H9 (cell line): ENCODE data around the gene ELF5. TPM values are rescaled to one million over a fixed set of nuclear protein-coding genes. Genes with fewer than 3 reads are reported as not detected.

Experiments
- DNase-seq: peaks from one replicate; pipeline ENCODE4 v3.0.0-alpha.2; 2017
- H2AFZ ChIP-seq: one replicate; pipeline ENCODE4 v1.6.1; 2013; ENCODE audit warnings: mild to moderate bottlenecking, low read length, control low read depth, moderate library complexity
- H2AK5ac ChIP-seq: 2 replicates; pipeline ENCODE4 v1.6.1; 2013; ENCODE audit warnings: low read length, control low read depth, mixed read lengths; ENCODE audit not compliant: insufficient read length
- H2BK120ac ChIP-seq: one replicate; pipeline ENCODE4 v1.6.1; 2013; ENCODE audit warnings: low read depth, mild to moderate bottlenecking, low read length, control low read depth, inconsistent platforms; ENCODE audit not compliant: poor library complexity, severe bottlenecking
- H2BK12ac ChIP-seq: 2 replicates; pipeline ENCODE4 v1.6.1; 2013; ENCODE audit warnings: low read length, control low read depth, mixed read lengths, low read depth; ENCODE audit not compliant: insufficient read length
- H2BK15ac ChIP-seq: 2 replicates; pipeline ENCODE4 v1.6.1; 2013; ENCODE audit warnings: low read depth, low read length, control low read depth
- H2BK20ac ChIP-seq: one replicate; pipeline ENCODE4 v1.6.1; 2013; ENCODE audit warnings: low read depth, mild to moderate bottlenecking, low read length, control low read depth, inconsistent platforms; ENCODE audit not compliant: poor library complexity, severe bottlenecking
- H2BK5ac ChIP-seq: 2 replicates; pipeline ENCODE4 v1.6.1; 2013; ENCODE audit warnings: low read length, control low read depth, mixed read lengths; ENCODE audit not compliant: insufficient read length
- H3K14ac ChIP-seq: 2 replicates; pipeline ENCODE4 v1.6.1; 2013; ENCODE audit warnings: low read length, control low read depth; ENCODE audit not compliant: insufficient read depth
- H3K18ac ChIP-seq: 2 replicates; pipeline ENCODE4 v1.6.1; 2013; ENCODE audit warnings: low read depth, mild to moderate bottlenecking, mixed read lengths, low read length, control low read depth; ENCODE audit not compliant: insufficient read length
- H3K23ac ChIP-seq: 2 replicates; pipeline ENCODE4 v1.6.1; 2013; ENCODE audit warnings: low read length, control low read depth, mixed read lengths, low read depth; ENCODE audit not compliant: insufficient read length
- H3K23me2 ChIP-seq: 2 replicates; pipeline ENCODE4 v1.6.1; 2013; ENCODE audit warnings: low read depth, mild to moderate bottlenecking, mixed read lengths, low read length, control low read depth; ENCODE audit not compliant: insufficient read length, poor library complexity, severe bottlenecking
- H3K27ac ChIP-seq: 2 replicates; pipeline ENCODE4 v1.5.1; 2013; ENCODE audit warnings: low read length, control low read depth, mixed read lengths, low read depth; ENCODE audit not compliant: insufficient read length
- H3K27me3 ChIP-seq: 2 replicates; pipeline ENCODE4 v1.6.1; 2013; ENCODE audit warnings: low read length, control low read depth, inconsistent platforms; ENCODE audit not compliant: insufficient read depth
- H3K4ac ChIP-seq: 2 replicates; pipeline ENCODE4 v1.6.1; 2013; ENCODE audit warnings: low read depth, mild to moderate bottlenecking, control low read depth, inconsistent platforms, low read length, moderate library complexity
- H3K4me1 ChIP-seq: 2 replicates; pipeline ENCODE4 v1.6.1; 2013; ENCODE audit warnings: low read length, control low read depth, inconsistent platforms; ENCODE audit not compliant: insufficient read depth
- H3K4me2 ChIP-seq: 2 replicates; pipeline ENCODE4 v1.6.1; 2013; ENCODE audit warnings: low read length, control low read depth, mixed read lengths; ENCODE audit not compliant: insufficient read length, insufficient read depth
- H3K56ac ChIP-seq: 2 replicates; pipeline ENCODE4 v1.6.1; 2013; ENCODE audit warnings: low read depth, mild to moderate bottlenecking, mixed read lengths, low read length, control low read depth; ENCODE audit not compliant: insufficient read length
- H3K79me1 ChIP-seq: 2 replicates; pipeline ENCODE4 v1.6.1; 2013; ENCODE audit warnings: low read depth, mild to moderate bottlenecking, moderate library complexity, low read length, control low read depth, inconsistent platforms; ENCODE audit not compliant: insufficient read depth, poor library complexity, severe bottlenecking
- H3K79me2 ChIP-seq: 2 replicates; pipeline ENCODE4 v1.6.1; 2013; ENCODE audit warnings: low read length, control low read depth, inconsistent platforms; ENCODE audit not compliant: insufficient read depth
- H3K9ac ChIP-seq: 2 replicates; pipeline ENCODE4 v1.6.1; 2013; ENCODE audit warnings: low read length, control low read depth, mixed read lengths; ENCODE audit not compliant: insufficient read length; ENCODE audit errors: extremely low read depth
- H3K9me3 ChIP-seq: one replicate; pipeline ENCODE4 v1.6.1; 2013; ENCODE audit warnings: low read depth, low read length, inconsistent platforms; ENCODE audit not compliant: control insufficient read depth
- H3T11ph ChIP-seq: one replicate; pipeline ENCODE4 v1.6.1; 2013; ENCODE audit warnings: mild to moderate bottlenecking, low read length, control low read depth, inconsistent platforms
- H4K20me1 ChIP-seq: one replicate; pipeline ENCODE4 v1.6.1; 2013; ENCODE audit not compliant: control insufficient read depth, insufficient read length, insufficient read depth
- H4K5ac ChIP-seq: 2 replicates; pipeline ENCODE4 v1.6.1; 2013; ENCODE audit warnings: low read depth, mild to moderate bottlenecking, mixed read lengths, low read length, control low read depth; ENCODE audit not compliant: insufficient read length
- H4K8ac ChIP-seq: replicated peaks from 2 replicates; pipeline ENCODE4 v1.6.1; 2013; ENCODE audit warnings: low read length, control low read depth, mixed read lengths, low read depth; ENCODE audit not compliant: insufficient read length
- H4K91ac ChIP-seq: 2 replicates; pipeline ENCODE4 v1.6.1; 2013; ENCODE audit warnings: low read depth, mild to moderate bottlenecking, moderate library complexity, mixed read lengths, low read length, control low read depth; ENCODE audit not compliant: insufficient read length
- H3K27ac Mint-ChIP-seq, 3 experiments: 2 replicates in 2 of 3; 3 replicates in 1 of 3; pipeline ENCODE4 v1.8.0; 2020 to 2021; ENCODE audit warnings: mixed read lengths in 3 of 3, mild to moderate bottlenecking in 1 of 3, moderate library complexity in 1 of 3
- H3K27me3 Mint-ChIP-seq: 2 replicates; pipeline ENCODE4 v1.8.0; 2021; ENCODE audit warnings: low read depth, mild to moderate bottlenecking, moderate library complexity, mixed read lengths
- H3K36me3 Mint-ChIP-seq, 3 experiments: 2 replicates in 2 of 3; 3 replicates in 1 of 3; pipeline ENCODE4 v1.8.0; 2020 to 2021; ENCODE audit warnings: low read depth in 3 of 3, mixed read lengths in 3 of 3; ENCODE audit not compliant: insufficient read depth in 1 of 3
- H3K4me1 Mint-ChIP-seq, 2 experiments: 2 replicates each; pipeline ENCODE4 v1.8.0; 2020; ENCODE audit warnings: mixed read lengths in 2 of 2
- H3K4me3 Mint-ChIP-seq, 2 experiments: 2 replicates in 1 of 2; 3 replicates in 1 of 2; pipeline ENCODE4 v1.8.0; 2020 to 2021; ENCODE audit warnings: mild to moderate bottlenecking in 2 of 2, mixed read lengths in 2 of 2, moderate library complexity in 1 of 2
- H3K9me3 Mint-ChIP-seq, 2 experiments: 2 replicates in 1 of 2; 3 replicates in 1 of 2; pipeline ENCODE4 v1.8.0; 2020; ENCODE audit warnings: mild to moderate bottlenecking in 2 of 2, mixed read lengths in 2 of 2, moderate library complexity in 1 of 2
- CTCF ChIP-seq: fragments of 200-600 bp; sonication (generic); conservative IDR thresholded peaks from 3 replicates; pipeline ENCODE4 v1.8.0; 2021; ENCODE audit warnings: antibody characterized with exemption, mild to moderate bottlenecking
- WGBS: extraction: QIAGEN DNeasy Blood & Tissue Kit; methylation state at CpG from one replicate; pipeline ENCODE4 v1.1.7; 2013; ENCODE audit warnings: missing lambda C conversion rate, low lambda C conversion rate, mixed read lengths; ENCODE audit not compliant: insufficient read length; ENCODE audit errors: extremely low coverage; 5-methylcytosine and 5-hydroxymethylcytosine counted together
- total RNA-seq: library from RNA; stranded (reverse); gene quantifications from 2 replicates; pipeline ENCODE4 v1.2.1, GENCODE V29; 2021

Gene ELF5
- total RNA-seq, 1 experiment from 2014 or later: not detected

GRCh38 chr11:34451053-34451452 lies 62.5 kb downstream of the ELF5 start:
- H4K5ac ChIP-seq: no peak overlapping the region
- no CpG with 5 or more reads among the region's 3 CpGs for WGBS
- H2AFZ ChIP-seq: no peak overlapping the region
- H3K4me3 Mint-ChIP-seq: no peak overlapping the region
- no peaks in the 10 kb centered on the region for H3K4me1 ChIP-seq
- no peak overlapping the region for H2BK120ac ChIP-seq
- no peak overlapping the region for H3K4ac ChIP-seq
- no peaks in the 10 kb centered on the region for H3K79me2 ChIP-seq
- no peak overlapping the region for H3K27ac ChIP-seq
- H2BK15ac ChIP-seq: no peak overlapping the region
- H3K23ac ChIP-seq: no peak overlapping the region
- no peaks in the 10 kb centered on the region for H4K20me1 ChIP-seq
- no peak overlapping the region for H3K56ac ChIP-seq
- H3K36me3 Mint-ChIP-seq: peaks cover 0 to 39% (median 3%) of the 10 kb centered on the region in 3 experiments; a peak in 3 of 7 replicates
- TF ChIP-seq CTCF: no peak
- H2BK20ac ChIP-seq: no peak overlapping the region
- no peaks in the 10 kb centered on the region for H3K4me1 Mint-ChIP-seq
- H3K4me2 ChIP-seq: no peak overlapping the region
- no peaks in the 10 kb centered on the region for H3K27me3 ChIP-seq
- H3T11ph ChIP-seq: no peak overlapping the region
- no peak overlapping the region for H2AK5ac ChIP-seq
- H3K23me2 ChIP-seq: no peaks in the 10 kb centered on the region
- no peak overlapping the region for H3K14ac ChIP-seq
- H3K18ac ChIP-seq: no peak overlapping the region
- H2BK12ac ChIP-seq: no peak overlapping the region
- no peak overlapping the region for H2BK5ac ChIP-seq
- no peaks in the 10 kb centered on the region for H3K9me3 ChIP-seq
- H4K8ac ChIP-seq: no peak overlapping the region
- H3K79me1 ChIP-seq: no peaks in the 10 kb centered on the region
- no peak overlapping the region for H4K91ac ChIP-seq
- H3K9ac ChIP-seq: no peak overlapping the region
- no peaks in the 10 kb centered on the region for H3K9me3 Mint-ChIP-seq
- no peaks in the 10 kb centered on the region for H3K27me3 Mint-ChIP-seq
- no peak overlapping the region for H3K27ac Mint-ChIP-seq
- DNase-seq: no peak
